CD14-positive monocyte (primary cell): Measurements from ENCODE around the gene DPH7. TPM values are rescaled to one million over a fixed set of nuclear protein-coding genes. Genes with fewer than 3 reads are reported as not detected.

Experiments
- DNase-seq, 3 donors: peaks; one replicate each; pipeline ENCODE4 v3.0.0-alpha.2; 2011 to 2022
- H2AFZ ChIP-seq: 2 replicates; pipeline ENCODE4 v1.6.0; 2012; ENCODE audit warnings: mild to moderate bottlenecking, low read depth, low read length, inconsistent platforms; ENCODE audit not compliant: insufficient read depth, poor library complexity, severe bottlenecking
- H3K27ac ChIP-seq, 2 donors: 1 replicate in 1 of 2; 2 replicates in 1 of 2; pipeline ENCODE4 v1.5.1; 2012 to 2013; ENCODE audit warnings: low read length in 2 of 2, control low read depth in 1 of 2, inconsistent platforms in 1 of 2, low read depth in 1 of 2, mild to moderate bottlenecking in 1 of 2
- H3K27me3 ChIP-seq, 2 donors: one replicate each; pipeline versions ENCODE4 v1.6.0 to v1.6.1; 2011 to 2013; ENCODE audit warnings: low read length in 2 of 2; ENCODE audit not compliant: control insufficient read depth in 2 of 2, insufficient read depth in 2 of 2
- H3K36me3 ChIP-seq, 2 donors: replicated peaks in 1 of 2; 1 replicate in 1 of 2; 2 replicates in 1 of 2; pipeline versions ENCODE4 v1.5.1 to v1.6.1; 2012 to 2013; ENCODE audit warnings: low read length in 2 of 2, control low read depth in 1 of 2, inconsistent platforms in 1 of 2, mild to moderate bottlenecking in 1 of 2; ENCODE audit not compliant: insufficient read depth in 2 of 2, control insufficient read depth in 1 of 2
- H3K4me1 ChIP-seq, 2 donors: 1 replicate in 1 of 2; 2 replicates in 1 of 2; pipeline versions ENCODE4 v1.5.1 to v1.6.1; 2012 to 2013; ENCODE audit warnings: low read length in 2 of 2, control low read depth in 1 of 2, inconsistent platforms in 1 of 2, mild to moderate bottlenecking in 1 of 2, moderate library complexity in 1 of 2; ENCODE audit not compliant: insufficient read depth in 2 of 2, control insufficient read depth in 1 of 2
- H3K4me2 ChIP-seq: replicated peaks from 2 replicates; pipeline ENCODE3; 2012; ENCODE audit warnings: low read length, moderate library complexity, mild to moderate bottlenecking; ENCODE audit not compliant: poor library complexity, severe bottlenecking; ENCODE audit errors: extremely low read depth
- H3K4me3 ChIP-seq, 3 experiments: fragments of 200-600 bp in 1 of 3; sonication (generic) in 1 of 3; replicated peaks in 1 of 3; 1 replicate in 2 of 3; 2 replicates in 1 of 3; pipeline ENCODE4 v1.5.1; 2011 to 2013; ENCODE audit warnings: low read length in 3 of 3, mild to moderate bottlenecking in 3 of 3, control low read depth in 2 of 3, low read depth in 2 of 3, inconsistent platforms in 1 of 3, moderate library complexity in 1 of 3
- H3K79me2 ChIP-seq: 2 replicates; pipeline ENCODE4 v1.6.0; 2012; ENCODE audit warnings: mild to moderate bottlenecking, control low read depth, inconsistent platforms, low read length, moderate library complexity; ENCODE audit not compliant: insufficient read depth
- H3K9ac ChIP-seq: 2 replicates; pipeline ENCODE4 v1.6.0; 2017; ENCODE audit warnings: low read length, mild to moderate bottlenecking; ENCODE audit not compliant: insufficient read depth, poor library complexity, severe bottlenecking
- H3K9me3 ChIP-seq, 2 donors: replicated peaks in 1 of 2; 1 replicate in 1 of 2; 2 replicates in 1 of 2; pipeline versions ENCODE4 v1.5.1 to v1.6.1; 2012 to 2013; ENCODE audit warnings: low read length in 2 of 2, control low read depth in 1 of 2; ENCODE audit not compliant: control insufficient read depth in 1 of 2, insufficient read depth in 1 of 2
- H4K20me1 ChIP-seq: 2 replicates; pipeline ENCODE4 v1.6.0; 2012; ENCODE audit warnings: mild to moderate bottlenecking, low read length, control low read depth, moderate library complexity; ENCODE audit not compliant: insufficient read depth
- H3K27ac Mint-ChIP-seq, 7 donors: one replicate each; pipeline ENCODE4 v1.8.0; 2020; ENCODE audit warnings: mild to moderate bottlenecking in 7 of 7, mixed read lengths in 7 of 7, moderate library complexity in 6 of 7, inconsistent platforms in 2 of 7
- H3K27me3 Mint-ChIP-seq, 3 donors: one replicate each; pipeline ENCODE4 v1.8.0; 2021 to 2022; ENCODE audit warnings: low read depth in 3 of 3, mild to moderate bottlenecking in 3 of 3, mixed read lengths in 3 of 3, moderate library complexity in 3 of 3, inconsistent platforms in 1 of 3
- H3K36me3 Mint-ChIP-seq, 2 donors: one replicate each; pipeline ENCODE4 v1.8.0; 2020; ENCODE audit warnings: mixed read lengths in 2 of 2, inconsistent platforms in 1 of 2, mild to moderate bottlenecking in 1 of 2
- H3K4me1 Mint-ChIP-seq: one replicate; pipeline ENCODE4 v1.8.0; 2020; ENCODE audit warnings: mild to moderate bottlenecking, mixed read lengths
- H3K4me3 Mint-ChIP-seq, 2 donors: one replicate each; pipeline ENCODE4 v1.8.0; 2020; ENCODE audit warnings: mild to moderate bottlenecking in 2 of 2, mixed read lengths in 2 of 2, moderate library complexity in 1 of 2
- H3K9me3 Mint-ChIP-seq, 7 donors: one replicate each; pipeline ENCODE4 v1.8.0; 2020 to 2022; ENCODE audit warnings: mixed read lengths in 7 of 7, mild to moderate bottlenecking in 6 of 7, moderate library complexity in 6 of 7, inconsistent platforms in 2 of 7
- WGBS: methylation state at CpG from one replicate; pipeline ENCODE4 v1.1.5; 2013; ENCODE audit warnings: missing lambda C conversion rate; ENCODE audit not compliant: insufficient coverage; 5-methylcytosine and 5-hydroxymethylcytosine counted together
- intact Hi-C, 2 donors: fragments of 100-400 bp; cut with micrococcal nuclease; formaldehyde crosslinking; loops; one replicate each; pipeline versions ENCODE4 v1.15.0 to v1.15.1; 2023
- polyA plus RNA-seq, 3 donors: library from polyadenylated mRNA; depleted of rRNA in 1 of 3; unstranded in 2 of 3; stranded (reverse) in 1 of 3; fragments of 300-500 nt in 2 of 3; fragments of >200 nt in 1 of 3; fragmentation: Illumina TruSeq in 2 of 3; gene quantifications; 1 replicate in 2 of 3; 2 replicates in 1 of 3; pipeline ENCODE4 v1.2.3, GENCODE V29; 2012 to 2021
- TF ChIP-seq, protein P1 (sequence below): fragments of 200-600 bp; IDR thresholded peaks from one replicate; pipeline ENCODE4 v1.8.0; 2022; ENCODE audit warnings: antibody characterized with exemption, mild to moderate bottlenecking

The DPH7 gene
- polyA plus RNA-seq, 3 donors: 13.1 to 45.6 (median 14.2) TPM

DNA sequence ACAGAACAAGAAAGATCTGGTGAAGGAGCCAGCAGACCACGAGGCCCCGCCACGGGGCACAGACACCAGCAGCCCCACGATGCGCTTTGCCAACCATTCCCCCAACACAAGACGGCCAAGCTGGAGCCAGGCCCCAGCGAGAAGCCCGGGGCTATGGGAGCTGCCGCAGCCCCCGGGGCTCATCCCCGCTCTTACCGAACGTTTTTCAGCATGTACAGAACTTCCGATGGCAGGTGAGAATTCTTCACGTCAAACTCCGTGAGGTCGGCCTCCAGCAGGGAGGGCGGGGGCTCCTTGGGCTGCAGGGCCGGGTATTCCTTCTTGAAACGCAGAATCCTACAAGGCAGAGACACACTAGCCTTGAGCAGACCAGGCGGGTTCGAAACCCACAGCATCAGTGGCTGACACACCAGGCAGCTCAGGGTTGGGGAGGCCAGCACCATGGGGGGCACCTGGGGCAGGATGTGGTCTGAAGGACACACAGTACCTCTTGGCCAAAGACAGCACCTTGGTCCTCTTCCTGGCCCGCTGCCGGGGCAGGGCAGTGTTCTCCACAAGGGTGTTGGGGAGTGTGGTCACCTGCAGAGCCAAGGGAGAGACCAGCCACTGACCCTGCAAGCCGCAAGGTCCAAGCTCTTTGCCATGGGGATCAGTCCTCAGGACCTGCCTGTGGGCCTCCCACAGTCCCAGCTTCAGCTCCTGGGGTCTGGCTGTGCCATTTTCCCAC is 35.3 kb downstream of the DPH7 start:
- H3K27me3 ChIP-seq: no peaks in the 10 kb centered on the region
- intact Hi-C loops: no loop called here
- no peaks in the 10 kb centered on the region for H3K36me3 ChIP-seq
- no peak for DNase-seq
- no peak overlapping the region for H2AFZ ChIP-seq
- no peaks in the 10 kb centered on the region for H3K36me3 Mint-ChIP-seq
- 92% methylated on average over 25 of the region's 25 CpGs for WGBS
- H3K79me2 ChIP-seq: no peaks in the 10 kb centered on the region
- H3K4me2 ChIP-seq: no peak overlapping the region
- H3K4me3 Mint-ChIP-seq: no peak overlapping the region
- H3K4me1 ChIP-seq: no peaks in the 10 kb centered on the region
- no peak overlapping the region for H3K4me3 ChIP-seq
- H3K9ac ChIP-seq: no peak overlapping the region
- peaks cover 0 to 3% (median 2%) of the 10 kb centered on the region in 3 donors for H3K27me3 Mint-ChIP-seq
- TF ChIP-seq, protein P1, sequence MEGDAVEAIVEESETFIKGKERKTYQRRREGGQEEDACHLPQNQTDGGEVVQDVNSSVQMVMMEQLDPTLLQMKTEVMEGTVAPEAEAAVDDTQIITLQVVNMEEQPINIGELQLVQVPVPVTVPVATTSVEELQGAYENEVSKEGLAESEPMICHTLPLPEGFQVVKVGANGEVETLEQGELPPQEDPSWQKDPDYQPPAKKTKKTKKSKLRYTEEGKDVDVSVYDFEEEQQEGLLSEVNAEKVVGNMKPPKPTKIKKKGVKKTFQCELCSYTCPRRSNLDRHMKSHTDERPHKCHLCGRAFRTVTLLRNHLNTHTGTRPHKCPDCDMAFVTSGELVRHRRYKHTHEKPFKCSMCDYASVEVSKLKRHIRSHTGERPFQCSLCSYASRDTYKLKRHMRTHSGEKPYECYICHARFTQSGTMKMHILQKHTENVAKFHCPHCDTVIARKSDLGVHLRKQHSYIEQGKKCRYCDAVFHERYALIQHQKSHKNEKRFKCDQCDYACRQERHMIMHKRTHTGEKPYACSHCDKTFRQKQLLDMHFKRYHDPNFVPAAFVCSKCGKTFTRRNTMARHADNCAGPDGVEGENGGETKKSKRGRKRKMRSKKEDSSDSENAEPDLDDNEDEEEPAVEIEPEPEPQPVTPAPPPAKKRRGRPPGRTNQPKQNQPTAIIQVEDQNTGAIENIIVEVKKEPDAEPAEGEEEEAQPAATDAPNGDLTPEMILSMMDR: no peak
- no peaks in the 10 kb centered on the region for H3K4me1 Mint-ChIP-seq
- no peaks in the 10 kb centered on the region for H4K20me1 ChIP-seq
- no peak overlapping the region for H3K27ac Mint-ChIP-seq
- H3K9me3 Mint-ChIP-seq: peaks cover 0 to 6% (median 0%) of the 10 kb centered on the region in 7 donors
- no peaks in the 10 kb centered on the region for H3K9me3 ChIP-seq
- no peak overlapping the region for H3K27ac ChIP-seq

GRCh38 chr9:137542486-137542885 is 36.2 kb downstream of the DPH7 start:
- Mint-ChIP-seq H3K27me3 (peaks cover 0 to 3% (median 2%) of the 10 kb centered on the region in 3 donors), H3K36me3 (no peaks in the 10 kb centered on the region), H3K9me3 (peaks cover 0 to 6% (median 0%) of the 10 kb centered on the region in 7 donors), H3K27ac (no peak overlapping the region), H3K4me3 (no peak overlapping the region), H3K4me1 (peaks cover 1% of the 10 kb centered on the region)
- Histone ChIP-seq H3K27me3 (no peaks in the 10 kb centered on the region), H3K4me1 (no peaks in the 10 kb centered on the region), H3K36me3 (no peaks in the 10 kb centered on the region), H4K20me1 (no peaks in the 10 kb centered on the region), H3K4me2 (no peak overlapping the region), H3K9me3 (no peaks in the 10 kb centered on the region), H2AFZ (no peak overlapping the region), H3K4me3 (no peak overlapping the region), H3K27ac (no peak overlapping the region), H3K79me2 (no peaks in the 10 kb centered on the region), H3K9ac (no peak overlapping the region)
- no peak for DNase-seq
- WGBS: 97% methylated on average over 17 of the region's 20 CpGs
- TF ChIP-seq, protein P1: no peak
- intact Hi-C loops: no loop called here
